Stomach (tissue), 9 donors: Measurements from ENCODE around the gene PTPRG. TPM values are rescaled to one million over a fixed set of nuclear protein-coding genes. Genes with fewer than 3 reads are reported as not detected.

Experiments
- DNase-seq, 2 donors: peaks; one replicate each; pipeline versions ENCODE4 v3.0.0 to v3.0.0-alpha.2; 2013 to 2019
- H3K27ac ChIP-seq, 5 donors: fragments of 200-600 bp in 4 of 5; sonication (generic) in 4 of 5; one replicate each; pipeline ENCODE4 v1.5.1; 2013 to 2019; ENCODE audit warnings: mild to moderate bottlenecking in 1 of 5, moderate library complexity in 1 of 5
- H3K27me3 ChIP-seq, 3 donors: fragments of 200-600 bp; sonication (generic); one replicate each; pipeline ENCODE4 v1.5.1; 2017 to 2019; ENCODE audit warnings: mixed run types in 1 of 3
- H3K36me3 ChIP-seq, 4 donors: fragments of 200-600 bp; sonication (generic); 1 replicate in 3 of 4; 2 replicates in 1 of 4; pipeline ENCODE4 v1.5.1; 2016 to 2019
- H3K4me1 ChIP-seq, 4 donors: fragments of 200-600 bp; sonication (generic); one replicate each; pipeline ENCODE4 v1.5.1; 2016 to 2019
- H3K4me3 ChIP-seq, 4 donors: fragments of 200-600 bp; sonication (generic) in 3 of 4; one replicate each; pipeline ENCODE4 v1.5.1; 2016 to 2019; ENCODE audit warnings: mild to moderate bottlenecking in 1 of 4
- H3K9me3 ChIP-seq, 4 donors: fragments of 200-600 bp; sonication (generic); one replicate each; pipeline ENCODE4 v1.5.1; 2016 to 2019
- EP300 ChIP-seq: sonication (generic); formaldehyde crosslinking; IDR thresholded peaks from one replicate; pipeline ENCODE4 v1.6.1; 2017; ENCODE audit warnings: antibody characterized with exemption
- POLR2A ChIP-seq, 4 donors: fragments of 450-650 bp; IDR thresholded peaks; one replicate each; pipeline ENCODE4 v1.6.1; 2016; ENCODE audit warnings: antibody characterized with exemption in 4 of 4, control low read depth in 2 of 4, mild to moderate bottlenecking in 1 of 4, moderate library complexity in 1 of 4
- POLR2AphosphoS5 ChIP-seq, 3 donors: sonication (generic); formaldehyde crosslinking; IDR thresholded peaks; one replicate each; pipeline ENCODE4 v1.6.1; 2016; ENCODE audit warnings: antibody characterized with exemption in 3 of 3
- WGBS, 5 donors: extraction: QIAGEN DNeasy Blood & Tissue Kit in 3 of 5; methylation state at CpG; one replicate each; pipeline versions ENCODE4 v1.1.5 to v1.1.7; 2013 to 2018; 5-methylcytosine and 5-hydroxymethylcytosine counted together
- intact Hi-C: fragments of 100-400 bp; cut with DNase I; formaldehyde crosslinking; loops from one replicate; pipeline ENCODE4 v1.15.1; 2023; ENCODE audit warnings: low total_unique reads
- polyA plus RNA-seq, 3 donors: library from polyadenylated mRNA; stranded (reverse); fragments of 200-250 nt; gene quantifications; one replicate each; pipeline ENCODE4 v1.2.3, GENCODE V29; 2013
- total RNA-seq, 5 donors: library from RNA; depleted of rRNA; stranded (reverse); fragments of >200 nt; gene quantifications; one replicate each; pipeline versions ENCODE4 v1.1.0 to v1.2.3, GENCODE V29; 2014 to 2016
- TF ChIP-seq, protein P1 (sequence below), 7 experiments: fragments of 450-650 bp in 4 of 7; fragments of 200-600 bp in 3 of 7; sonication (generic) in 3 of 7; IDR thresholded peaks; one replicate each; pipeline ENCODE4 v1.5.1; 2016 to 2019; ENCODE audit warnings: antibody characterized with exemption in 7 of 7, control low read depth in 2 of 7, mild to moderate bottlenecking in 1 of 7
- donor health status: healthy with polysubstance abuse.
- donor health status: Bipolar disorder and iron deficiency.
- donor health status: healthy.

Gene PTPRG
- total and polyA plus RNA-seq, 8 donors, result 2.4 to 96.0 (median 22.0) TPM

- no peaks in the 10 kb centered on the region for H3K36me3 ChIP-seq
- intact Hi-C loops, result no loop called here
- no peak overlapping the region for H3K4me3 ChIP-seq
- no peak overlapping the region for H3K27ac ChIP-seq
- no peaks in the 10 kb centered on the region for H3K9me3 ChIP-seq
- no peak for TF ChIP-seq EP300
- TF ChIP-seq POLR2A (IDR thresholded peaks at IDR 0.05), result no peak
- TF ChIP-seq, protein P1, sequence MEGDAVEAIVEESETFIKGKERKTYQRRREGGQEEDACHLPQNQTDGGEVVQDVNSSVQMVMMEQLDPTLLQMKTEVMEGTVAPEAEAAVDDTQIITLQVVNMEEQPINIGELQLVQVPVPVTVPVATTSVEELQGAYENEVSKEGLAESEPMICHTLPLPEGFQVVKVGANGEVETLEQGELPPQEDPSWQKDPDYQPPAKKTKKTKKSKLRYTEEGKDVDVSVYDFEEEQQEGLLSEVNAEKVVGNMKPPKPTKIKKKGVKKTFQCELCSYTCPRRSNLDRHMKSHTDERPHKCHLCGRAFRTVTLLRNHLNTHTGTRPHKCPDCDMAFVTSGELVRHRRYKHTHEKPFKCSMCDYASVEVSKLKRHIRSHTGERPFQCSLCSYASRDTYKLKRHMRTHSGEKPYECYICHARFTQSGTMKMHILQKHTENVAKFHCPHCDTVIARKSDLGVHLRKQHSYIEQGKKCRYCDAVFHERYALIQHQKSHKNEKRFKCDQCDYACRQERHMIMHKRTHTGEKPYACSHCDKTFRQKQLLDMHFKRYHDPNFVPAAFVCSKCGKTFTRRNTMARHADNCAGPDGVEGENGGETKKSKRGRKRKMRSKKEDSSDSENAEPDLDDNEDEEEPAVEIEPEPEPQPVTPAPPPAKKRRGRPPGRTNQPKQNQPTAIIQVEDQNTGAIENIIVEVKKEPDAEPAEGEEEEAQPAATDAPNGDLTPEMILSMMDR (IDR thresholded peaks at IDR 0.05), result no peak
- DNase-seq, result no peak
- WGBS, 5 donors, result 89 to 94% (median 91%) methylated on average over 5 of the region's 5 CpGs
- peaks cover 0 to 3% (median under 1%) of the 10 kb centered on the region in 4 donors for H3K4me1 ChIP-seq
- H3K27me3 ChIP-seq, result no peaks in the 10 kb centered on the region
Measured at GRCh38 chr3:61570813-61571212, 9.4 kb downstream of the PTPRG start.

DNA sequence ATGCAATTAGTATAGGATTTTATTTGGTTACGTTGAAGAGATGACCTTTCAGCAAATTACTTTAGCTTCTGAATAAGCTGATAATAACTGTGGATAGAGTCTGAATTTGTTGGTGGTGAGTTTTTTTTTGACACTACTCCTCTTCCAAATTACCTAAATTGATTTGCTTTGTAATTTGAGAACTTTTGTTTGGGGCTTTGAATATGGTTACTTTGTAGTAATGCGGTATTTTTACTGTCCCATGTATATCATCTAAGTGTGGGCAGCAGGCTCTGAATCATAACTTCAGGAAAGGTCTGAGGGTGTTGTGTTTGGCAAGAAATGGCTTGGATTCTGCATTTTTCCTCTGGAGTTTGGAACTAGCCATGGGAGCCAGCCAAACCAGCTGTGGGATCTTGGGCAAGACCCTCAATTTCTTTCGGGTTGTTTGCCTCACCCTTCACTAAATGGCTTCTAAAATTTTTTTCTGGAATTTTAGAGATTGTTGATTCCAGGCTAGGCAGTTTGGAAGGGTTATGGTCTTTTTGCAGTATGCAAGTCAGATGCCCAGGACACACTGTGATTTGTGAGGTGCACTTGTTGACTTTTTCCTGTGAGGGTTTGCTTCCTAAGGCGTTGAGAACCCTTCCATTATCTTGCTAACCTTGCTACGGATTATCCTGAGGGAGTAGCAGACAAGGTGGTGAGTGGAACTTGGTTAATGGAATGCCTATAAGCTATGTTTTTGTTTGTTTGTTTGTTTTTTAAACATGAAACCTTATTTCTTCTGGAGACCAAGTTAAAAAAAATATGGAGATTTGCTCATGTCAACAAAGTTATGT, 10.4 kb downstream of the PTPRG start:
- no peak overlapping the region for H3K4me3 ChIP-seq
- TF ChIP-seq POLR2AphosphoS5 (IDR thresholded peaks at IDR 0.05), result no peak
- TF ChIP-seq, protein P1 (IDR thresholded peaks at IDR 0.05), result no peak
- TF ChIP-seq EP300, result no peak
- no peak for TF ChIP-seq POLR2A (IDR thresholded peaks at IDR 0.05)
- 79 to 88% (median 84%) methylated on average over 5 of the region's 5 CpGs for WGBS, 5 donors
- H3K36me3 ChIP-seq, result no peaks in the 10 kb centered on the region
- no peak for DNase-seq
- no peaks in the 10 kb centered on the region for H3K4me1 ChIP-seq
- no peak overlapping the region for H3K27ac ChIP-seq
- intact Hi-C loops, result no loop called here
- no peaks in the 10 kb centered on the region for H3K9me3 ChIP-seq
- H3K27me3 ChIP-seq, result no peaks in the 10 kb centered on the region

DNA sequence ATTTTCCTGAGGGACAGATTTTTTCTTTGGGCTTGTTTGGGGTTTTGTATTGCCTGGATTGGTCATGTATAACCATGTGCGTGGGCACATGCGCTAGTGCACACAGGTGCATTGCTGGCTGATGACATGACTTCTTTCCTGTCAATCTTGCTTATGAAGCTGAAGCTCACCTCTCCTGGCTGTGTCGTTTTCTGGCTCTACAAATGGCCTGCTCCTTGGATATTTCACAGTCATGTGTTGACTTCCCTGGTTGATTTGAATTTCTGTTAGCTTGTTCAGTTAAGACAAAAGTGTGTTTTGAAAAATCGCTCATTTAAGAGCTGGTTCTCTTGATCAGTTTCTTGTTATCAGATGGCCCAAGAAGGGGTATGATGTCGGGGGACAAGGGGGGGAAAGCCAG, 11.5 kb downstream of the PTPRG start:
- intact Hi-C loops, result no loop called here
- H3K27me3 ChIP-seq, result no peaks in the 10 kb centered on the region
- peaks cover 0 to 4% (median 0%) of the 10 kb centered on the region in 4 donors for H3K4me1 ChIP-seq
- DNase-seq, result no peak
- no peak overlapping the region for H3K4me3 ChIP-seq
- no peak overlapping the region for H3K27ac ChIP-seq
- H3K36me3 ChIP-seq, result no peaks in the 10 kb centered on the region
- 83 to 91% (median 88%) methylated on average over 5 of the region's 5 CpGs for WGBS, 5 donors
- no peaks in the 10 kb centered on the region for H3K9me3 ChIP-seq
- TF ChIP-seq POLR2AphosphoS5 (IDR thresholded peaks at IDR 0.05) (no peak), EP300 (no peak), POLR2A (IDR thresholded peaks at IDR 0.05) (no peak)
- TF ChIP-seq, protein P1 (IDR thresholded peaks at IDR 0.05), result no peak

DNA sequence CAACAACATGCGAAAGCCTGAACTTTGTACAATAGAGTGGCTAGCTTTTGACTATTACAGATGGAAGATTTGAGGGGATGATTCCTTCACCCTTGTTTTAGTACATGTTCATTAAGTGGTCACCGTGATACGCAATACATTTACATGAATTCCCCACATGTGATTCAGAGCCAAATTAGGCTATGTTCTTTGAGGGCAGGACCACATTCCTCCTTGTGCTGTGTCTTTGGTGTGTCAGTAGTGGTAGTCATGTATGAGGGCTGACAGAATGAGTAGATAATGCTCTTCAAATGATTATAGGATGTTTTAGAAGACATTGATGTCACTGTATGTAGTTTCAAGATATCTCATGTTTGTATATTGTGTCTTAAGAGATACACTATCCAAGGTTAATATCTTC, 12.1 kb downstream of the PTPRG start:
- no peak for DNase-seq
- Histone ChIP-seq H3K36me3 (no peaks in the 10 kb centered on the region), H3K27ac (no peak overlapping the region), H3K4me3 (no peak overlapping the region), H3K4me1 (peaks cover 0 to 8% (median under 1%) of the 10 kb centered on the region in 4 donors), H3K27me3 (no peaks in the 10 kb centered on the region), H3K9me3 (no peaks in the 10 kb centered on the region)
- intact Hi-C loops, result no loop called here
- WGBS, 5 donors, result 65 to 83% (median 66%) methylated on average over 3 of the region's 3 CpGs
- TF ChIP-seq POLR2AphosphoS5 (IDR thresholded peaks at IDR 0.05) (no peak), EP300 (no peak), POLR2A (IDR thresholded peaks at IDR 0.05) (no peak)

GRCh38 chr3:61574854-61575253, 13.5 kb downstream of the PTPRG start:
- no peak for DNase-seq
- no peak overlapping the region for H3K4me3 ChIP-seq
- no peaks in the 10 kb centered on the region for H3K9me3 ChIP-seq
- no peak overlapping the region for H3K27ac ChIP-seq
- intact Hi-C loops, result no loop called here
- peaks cover 7 to 17% (median 8%) of the 10 kb centered on the region in 4 donors for H3K4me1 ChIP-seq
- 85 to 92% (median 90%) methylated on average over 11 of the region's 11 CpGs for WGBS, 5 donors
- TF ChIP-seq EP300 (no peak), POLR2A (IDR thresholded peaks at IDR 0.05) (no peak), POLR2AphosphoS5 (IDR thresholded peaks at IDR 0.05) (no peak)
- TF ChIP-seq, protein P1 (IDR thresholded peaks at IDR 0.05), result no peak
- H3K27me3 ChIP-seq, result no peaks in the 10 kb centered on the region
- H3K36me3 ChIP-seq, result no peaks in the 10 kb centered on the region
